ENCODE data around the gene SLC39A3. TPM values are rescaled to one million over a fixed set of nuclear protein-coding genes. Genes with fewer than 3 reads are reported as not detected.

Gene SLC39A3
- total and polyA plus RNA-seq, 7 donors: 16.9 to 70.1 (median 26.8) TPM

- Histone ChIP-seq H3K4me3 (peak overlapping the region; percentile 34), H3K27me3 (ENCODE audit: insufficient read depth in 3 of 3, low read length in 2 of 3) (peaks cover 0 to 68% (median 27%) of the 10 kb centered on the region in 3 donors), H3K4me1 (no peaks in the 10 kb centered on the region), H3K36me3 (ENCODE audit: insufficient read depth in 1 of 2, low read depth in 1 of 2) (no peaks in the 10 kb centered on the region), H3K9me3 (peaks cover 4% of the 10 kb centered on the region), H3K27ac (no peak overlapping the region)
- TF ChIP-seq CTCF (IDR thresholded peaks at IDR 0.05): no peak
- 2 to 5% (median 3%) methylated on average over 31 to 37 of the region's 37 CpGs for WGBS, 3 donors
- DNase-seq (no peak), ATAC-seq (peak in 1 of 4 donors; percentile 25)
- intact Hi-C loops (cut with DNase I): no loop called here
These were observed 19.7 kb downstream of the SLC39A3 start for GRCh38 chr19:2719920-2720776.

GRCh38 chr19:2719232-2719735, 20.5 kb downstream of the SLC39A3 start:
- intact Hi-C loops (cut with DNase I): no loop called here
- WGBS, 3 donors: 40 to 51% (median 51%) methylated on average over 6 of the region's 7 CpGs
- peaks cover 0 to 64% (median 30%) of the 10 kb centered on the region in 3 donors for H3K27me3 ChIP-seq (ENCODE audit: insufficient read depth in 3 of 3, low read length in 2 of 3)
- TF ChIP-seq CTCF (IDR thresholded peaks at IDR 0.05): no peak
- no peak overlapping the region for H3K27ac ChIP-seq
- H3K4me3 ChIP-seq: no peak overlapping the region
- no peaks in the 10 kb centered on the region for H3K36me3 ChIP-seq (ENCODE audit: insufficient read depth in 1 of 2, low read depth in 1 of 2)
- peaks cover 5% of the 10 kb centered on the region for H3K9me3 ChIP-seq
- H3K4me1 ChIP-seq: no peaks in the 10 kb centered on the region
- DNase-seq (no peak), ATAC-seq (no peak)

- H3K36me3 ChIP-seq (ENCODE audit: insufficient read depth in 1 of 2, low read depth in 1 of 2): no peaks in the 10 kb centered on the region
- H3K4me1 ChIP-seq: no peaks in the 10 kb centered on the region
- no peak for TF ChIP-seq CTCF (IDR thresholded peaks at IDR 0.05)
- no peak overlapping the region for H3K4me3 ChIP-seq
- intact Hi-C loops (cut with DNase I): no loop called here
- peaks cover 5% of the 10 kb centered on the region for H3K9me3 ChIP-seq
- DNase-seq (no peak), ATAC-seq (no peak)
- no peak overlapping the region for H3K27ac ChIP-seq
- WGBS, 3 donors: 80 to 84% (median 81%) methylated on average over 48 to 52 of the region's 52 CpGs
- peaks cover 0 to 58% (median 27%) of the 10 kb centered on the region in 3 donors for H3K27me3 ChIP-seq (ENCODE audit: insufficient read depth in 3 of 3, low read length in 2 of 3)
These were observed 21.9 kb downstream of the SLC39A3 start for GRCh38 chr19:2717638-2718541.

GRCh38 chr19:2716722-2717637, 22.8 kb downstream of the SLC39A3 start:
- WGBS, 3 donors: 84 to 86% (median 86%) methylated on average over 47 to 51 of the region's 51 CpGs

More at GRCh38 chr19:2716722-2717637, 22.8 kb downstream of the SLC39A3 start:
- H3K27ac ChIP-seq: no peak overlapping the region
- H3K27me3 ChIP-seq (ENCODE audit: insufficient read depth in 3 of 3, low read length in 2 of 3): peaks cover 0 to 48% (median 25%) of the 10 kb centered on the region in 3 donors
- peaks cover 5% of the 10 kb centered on the region for H3K9me3 ChIP-seq
- DNase-seq (no peak), ATAC-seq (no peak)
- no peak for TF ChIP-seq CTCF (IDR thresholded peaks at IDR 0.05)
- no peak overlapping the region for H3K4me3 ChIP-seq
- H3K4me1 ChIP-seq: no peaks in the 10 kb centered on the region
- H3K36me3 ChIP-seq (ENCODE audit: insufficient read depth in 1 of 2, low read depth in 1 of 2): no peaks in the 10 kb centered on the region
- intact Hi-C loops (cut with DNase I): no loop called here
